Endometrial microvascular endothelial cells (primary cell): ENCODE measurements around the gene SLIT3. TPM values are rescaled to one million over a fixed set of nuclear protein-coding genes. Genes with fewer than 3 reads are reported as not detected.
"Not testable (repeated sequence)": the region's sequence is repeated elsewhere in the genome, so short reads cannot be mapped to it uniquely, and the experiment has no call there.

Experiments used
- in situ Hi-C: cut with HindIII; loops from 2 replicates; pipeline ENCODE4 v1.10.0; 2017; ENCODE audit warnings: low sequenced_read_pairs, low pct_unique_long_range_greater_than_20kb; ENCODE audit errors: inconsistent ontology term
- total RNA-seq: library from RNA; depleted of rRNA; stranded (reverse); fragments of >200 nt; gene quantifications from one replicate; pipeline ENCODE4 v1.2.3, GENCODE V29; 2015; ENCODE audit errors: inconsistent ontology term

SLIT3 gene
- total RNA-seq, 1 donor from 2014 or later = under 0.01 TPM

- in situ Hi-C loops = no loop called here
These were observed 139.8 kb downstream of the SLIT3 start for GRCh38 chr5:169161022-169161680.

GRCh38 chr5:169160405-169160901 is 140.5 kb downstream of the SLIT3 start:
- in situ Hi-C loops = no loop called here

GRCh38 chr5:169158764-169159163 is 142.2 kb downstream of the SLIT3 start:
- in situ Hi-C loops = no loop called here

- in situ Hi-C loops = no loop called here
These were observed 143.9 kb downstream of the SLIT3 start for GRCh38 chr5:169157064-169157463.

GRCh38 chr5:169154679-169155078 is 146.3 kb downstream of the SLIT3 start:
- in situ Hi-C loops = no loop called here

GRCh38 chr5:169153405-169153804 is 147.5 kb downstream of the SLIT3 start:
- in situ Hi-C loops = no loop called here

GRCh38 chr5:169152946-169153345 is 148.0 kb downstream of the SLIT3 start:
- in situ Hi-C loops = no loop called here

- in situ Hi-C loops = no loop called here
These were observed 148.5 kb downstream of the SLIT3 start for GRCh38 chr5:169152453-169152852.

- in situ Hi-C loops = no loop called here
These were observed 149.7 kb downstream of the SLIT3 start for GRCh38 chr5:169151051-169151805.

GRCh38 chr5:169150108-169150507 is 150.8 kb downstream of the SLIT3 start:
- in situ Hi-C loops = no loop called here

GRCh38 chr5:169149317-169149716 is 151.6 kb downstream of the SLIT3 start:
- in situ Hi-C loops = no loop called here

GRCh38 chr5:169148138-169148740 is 152.7 kb downstream of the SLIT3 start:
- in situ Hi-C loops = no loop called here

GRCh38 chr5:169147534-169147933 is 153.4 kb downstream of the SLIT3 start:
- in situ Hi-C loops = no loop called here

- in situ Hi-C loops = no loop called here
These were observed 154.8 kb downstream of the SLIT3 start for GRCh38 chr5:169146158-169146557.

- in situ Hi-C loops = no loop called here
These were observed 158.5 kb downstream of the SLIT3 start for GRCh38 chr5:169142264-169142970.

- in situ Hi-C loops = not testable (repeated sequence)
These were observed 160.7 kb downstream of the SLIT3 start for GRCh38 chr5:169140215-169140614.

- in situ Hi-C loops = no loop called here
These were observed 161.4 kb downstream of the SLIT3 start for GRCh38 chr5:169139480-169140050.

- in situ Hi-C loops = no loop called here
These were observed 167.4 kb downstream of the SLIT3 start for GRCh38 chr5:169133531-169133930.

GRCh38 chr5:169132302-169132660 is 168.7 kb downstream of the SLIT3 start:
- in situ Hi-C loops = no loop called here
